GM23338 (cell line): ENCODE measurements around the gene NR1I2. TPM values are rescaled to one million over a fixed set of nuclear protein-coding genes. Genes with fewer than 3 reads are reported as not detected.

Experiments used
- ATAC-seq: fragments of 200-7000 bp; cut with Tn5 transposase; 3 replicates; pipeline ENCODE4 v1.9.1; 2020
- DNase-seq: peaks from one replicate; pipeline ENCODE4 v3.0.0-alpha.2; 2015; ENCODE audit warnings: low spot score
- H2AFZ ChIP-seq: fragments of 200-600 bp; sonication (generic); 2 replicates; pipeline ENCODE4 v1.8.0; 2016; ENCODE audit warnings: antibody characterized with exemption, mild to moderate bottlenecking, moderate library complexity
- H3F3A ChIP-seq: fragments of 200-600 bp; sonication (generic); replicated peaks from 2 replicates; pipeline ENCODE4 v1.8.0; 2017; ENCODE audit warnings: antibody characterized with exemption, mixed run types, low read depth
- H3K27ac ChIP-seq: fragments of 200-600 bp; sonication (generic); 2 replicates; pipeline ENCODE4 v1.6.1; 2016; ENCODE audit warnings: low read depth
- H3K27me3 ChIP-seq: fragments of 200-600 bp; sonication (generic); 2 replicates; pipeline ENCODE4 v1.8.0; 2016; ENCODE audit warnings: mild to moderate bottlenecking, mixed run types, moderate library complexity; ENCODE audit not compliant: insufficient read depth
- H3K36me3 ChIP-seq: fragments of 200-600 bp; sonication (generic); 2 replicates; pipeline ENCODE4 v1.8.0; 2016; ENCODE audit warnings: mild to moderate bottlenecking; ENCODE audit not compliant: insufficient read depth
- H3K4me1 ChIP-seq: fragments of 200-600 bp; sonication (generic); 2 replicates; pipeline ENCODE4 v1.8.0; 2016; ENCODE audit warnings: mild to moderate bottlenecking, moderate library complexity; ENCODE audit not compliant: insufficient read depth
- H3K4me2 ChIP-seq: fragments of 200-600 bp; sonication (generic); 2 replicates; pipeline ENCODE4 v1.7.1; 2017; ENCODE audit warnings: mixed run types
- H3K4me3 ChIP-seq: fragments of 200-600 bp; sonication (generic); 2 replicates; pipeline ENCODE4 v1.6.1; 2016; ENCODE audit warnings: mixed run types
- H3K79me2 ChIP-seq: fragments of 200-600 bp; sonication (generic); replicated peaks from 2 replicates; pipeline ENCODE4 v1.8.0; 2017; ENCODE audit warnings: mild to moderate bottlenecking; ENCODE audit not compliant: insufficient read depth
- H3K9me2 ChIP-seq: fragments of 200-600 bp; sonication (generic); 2 replicates; pipeline ENCODE4 v1.8.0; 2017; ENCODE audit not compliant: insufficient read depth
- H4K20me1 ChIP-seq: fragments of 200-600 bp; sonication (generic); replicated peaks from 2 replicates; pipeline ENCODE4 v1.8.0; 2017; ENCODE audit warnings: mild to moderate bottlenecking; ENCODE audit not compliant: insufficient read depth
- H3K27ac Mint-ChIP-seq: 2 replicates; pipeline ENCODE4 v1.8.0; 2020; ENCODE audit warnings: inconsistent platforms, mild to moderate bottlenecking, moderate library complexity, mixed read lengths
- H3K27me3 Mint-ChIP-seq: 3 replicates; pipeline ENCODE4 v1.8.0; 2022; ENCODE audit warnings: low read depth, mild to moderate bottlenecking, moderate library complexity, mixed read lengths, inconsistent platforms; ENCODE audit not compliant: insufficient read depth, poor library complexity
- H3K36me3 Mint-ChIP-seq: 3 replicates; pipeline ENCODE4 v1.8.0; 2021; ENCODE audit warnings: low read depth, mild to moderate bottlenecking, inconsistent platforms, moderate library complexity, mixed read lengths
- H3K4me1 Mint-ChIP-seq: 3 replicates; pipeline ENCODE4 v1.8.0; 2020; ENCODE audit warnings: mild to moderate bottlenecking, inconsistent platforms, mixed read lengths
- H3K4me3 Mint-ChIP-seq: 3 replicates; pipeline ENCODE4 v1.8.0; 2021; ENCODE audit warnings: moderate library complexity, mild to moderate bottlenecking, inconsistent platforms, mixed read lengths
- H3K9me3 Mint-ChIP-seq: 3 replicates; pipeline ENCODE4 v1.8.0; 2020; ENCODE audit warnings: moderate library complexity, mild to moderate bottlenecking, inconsistent platforms, mixed read lengths
- ETS1 ChIP-seq: IDR thresholded peaks from 2 replicates; pipeline ENCODE4 v1.6.1; 2016; ENCODE audit warnings: antibody characterized with exemption
- EZH2 ChIP-seq: fragments of 200-600 bp; sonication (generic); IDR thresholded peaks from one replicate; pipeline ENCODE4 v1.8.0; 2017; ENCODE audit warnings: antibody characterized with exemption, mild to moderate bottlenecking, low read depth; ENCODE audit not compliant: unreplicated experiment
- JUNB ChIP-seq: IDR thresholded peaks from one replicate; pipeline ENCODE4 v1.6.1; 2016; ENCODE audit warnings: antibody characterized with exemption; ENCODE audit not compliant: unreplicated experiment
- NANOG ChIP-seq: IDR thresholded peaks from 2 replicates; pipeline ENCODE4 v1.6.1; 2016; ENCODE audit warnings: antibody characterized with exemption, borderline replicate concordance
- ZNF462 ChIP-seq: fragments of 250-450 bp; sonication (Bioruptor Pico); IDR thresholded peaks from 2 replicates; pipeline ENCODE4 v1.5.0; 2020; ENCODE audit warnings: mild to moderate bottlenecking, moderate library complexity
- polyA plus RNA-seq: library from polyadenylated mRNA; unstranded; fragments of >200 nt; fragmentation: Nextera tagmentation; extraction: Ambion mirVana; gene quantifications from 2 replicates; pipeline ENCODE4 v1.2.1, GENCODE V29; 2016
- total RNA-seq: library from RNA; depleted of rRNA; stranded (reverse); fragments of >200 nt; shearing (Covaris generic); gene quantifications from 2 replicates; pipeline ENCODE4 v1.2.3, GENCODE V29; 2014

NR1I2 gene
- total and polyA plus RNA-seq, 2 experiments from 2014 or later = 0.89 to 4.4 TPM

GRCh38 chr3:119817583-119818363, 35.9 kb downstream of the NR1I2 start (continued):
- no peak for TF ChIP-seq ZNF462 (CRISPR knock-in tag)
- TF ChIP-seq JUNB = no peak
- TF ChIP-seq NANOG = no peak

GRCh38 chr3:119818937-119819336, 37.0 kb downstream of the NR1I2 start:
- peaks cover 4% of the 10 kb centered on the region for H3K27me3 Mint-ChIP-seq
- H3K4me1 Mint-ChIP-seq = peaks cover 21% of the 10 kb centered on the region
- Histone ChIP-seq H3K4me1 (peaks cover 17% of the 10 kb centered on the region), H4K20me1 (no peaks in the 10 kb centered on the region), H3K4me2 (no peak overlapping the region), H3K27ac (no peak overlapping the region), H3F3A (no peaks in the 10 kb centered on the region), H3K9me2 (no peaks in the 10 kb centered on the region), H3K36me3 (no peaks in the 10 kb centered on the region), H2AFZ (no peak overlapping the region), H3K27me3 (no peaks in the 10 kb centered on the region), H3K79me2 (no peaks in the 10 kb centered on the region), H3K4me3 (no peak overlapping the region)
- H3K9me3 Mint-ChIP-seq = no peaks in the 10 kb centered on the region
- H3K27ac Mint-ChIP-seq = no peak overlapping the region
- H3K4me3 Mint-ChIP-seq = no peak overlapping the region
- ATAC-seq = no peak
- H3K36me3 Mint-ChIP-seq = no peaks in the 10 kb centered on the region
- no peak for DNase-seq
- TF ChIP-seq ETS1 (no peak), EZH2 (no peak), ZNF462 (CRISPR knock-in tag) (no peak)
